KBM-7 (cell line): Measurements from ENCODE around the gene WDR86.

Source experiments
- DNase-seq: peaks from one replicate; pipeline ENCODE4 v3.0.0-alpha.2; 2015
- in situ Hi-C: fragments of 300-500 bp; cut with MboI; formaldehyde crosslinking; loops from 2 replicates; pipeline ENCODE4 v1.14.3; 2020; ENCODE audit warnings: low sequenced_read_pairs, low pct_unique_long_range_greater_than_20kb, mixed read lengths

Gene WDR86

GRCh38 chr7:151342102-151342646, 67.7 kb downstream of the WDR86 start:
- DNase-seq, result no peak
- in situ Hi-C loops, result no loop called here

- DNase-seq, result peak; percentile 87
- in situ Hi-C loops, result no loop called here
Measured at GRCh38 chr7:151341357-151342101, 68.3 kb downstream of the WDR86 start, which contains the start of gene NUB1. NUB1 (plus strand) TSS chr7:151341812; CDS start chr7:151345350, 3,538 bp downstream.

- in situ Hi-C loops, result no loop called here
- no peak for DNase-seq
Measured at GRCh38 chr7:151340794-151341356, 69.0 kb downstream of the WDR86 start.

- peak; percentile 44 for DNase-seq
- in situ Hi-C loops, result no loop called here
Measured at GRCh38 chr7:151339651-151340382, 70.0 kb downstream of the WDR86 start.

- in situ Hi-C loops, result no loop called here
- DNase-seq, result no peak
Measured at GRCh38 chr7:151338809-151339208, 71.0 kb downstream of the WDR86 start.

GRCh38 chr7:151337346-151337745, 72.5 kb downstream of the WDR86 start:
- no peak for DNase-seq
- in situ Hi-C loops, result no loop called here

GRCh38 chr7:151336027-151336708, 73.7 kb downstream of the WDR86 start:
- no peak for DNase-seq
- in situ Hi-C loops, result no loop called here

- in situ Hi-C loops, result no loop called here
- no peak for DNase-seq
Measured at GRCh38 chr7:151334628-151335027, 75.2 kb downstream of the WDR86 start.
